Activated T-helper 9 cell treated with anti-CD3 and anti-CD28 coated beads, Interleukin-2, amount 50 U/mL, for 16 hours (primary cell): ENCODE results near the gene EPDR1.

ENCODE experiments used
- DNase-seq: peaks from one replicate; pipeline ENCODE4 v3.0.0-alpha.2; 2020; ENCODE audit warnings: low read depth

EPDR1 gene

DNA sequence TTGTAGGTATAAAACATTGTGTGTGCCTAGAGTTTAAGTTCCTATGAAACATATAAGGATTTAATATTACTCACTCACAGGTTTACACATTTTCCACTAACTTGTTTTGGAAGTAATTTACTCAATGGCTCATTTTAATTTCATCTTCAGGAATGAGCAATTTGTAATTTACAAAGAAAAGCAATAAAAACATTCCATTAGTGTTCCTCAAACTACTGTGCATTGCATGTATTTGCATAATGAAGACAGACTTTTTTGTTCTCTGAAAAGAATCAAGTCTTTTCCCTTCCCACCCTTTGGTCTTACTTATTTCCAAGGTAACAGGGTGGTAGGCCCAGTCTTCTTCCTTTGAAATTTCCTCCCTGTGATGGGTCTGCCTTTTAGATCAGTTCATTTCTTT is 61.2 kb downstream of the EPDR1 start:
- no peak for DNase-seq

DNA sequence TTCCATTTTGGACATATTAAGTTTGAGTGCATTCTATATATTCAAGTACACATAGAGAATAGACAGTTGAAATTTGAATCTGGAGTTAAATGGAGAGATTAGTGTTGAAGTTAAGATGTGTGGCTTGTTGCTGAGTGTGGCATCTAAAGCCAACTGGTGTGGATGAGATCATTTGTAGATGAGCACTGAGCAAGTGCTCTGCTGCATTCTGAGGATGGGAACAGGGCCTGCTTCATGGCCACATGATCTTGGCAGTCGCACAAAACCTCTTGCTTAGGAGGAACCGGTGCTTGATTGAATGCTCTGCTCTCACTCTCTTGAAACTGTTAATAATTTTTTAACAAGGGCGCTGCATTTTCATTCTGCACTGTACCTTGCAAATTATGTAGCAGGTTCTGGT is 62.0 kb downstream of the EPDR1 start:
- DNase-seq = no peak

DNA sequence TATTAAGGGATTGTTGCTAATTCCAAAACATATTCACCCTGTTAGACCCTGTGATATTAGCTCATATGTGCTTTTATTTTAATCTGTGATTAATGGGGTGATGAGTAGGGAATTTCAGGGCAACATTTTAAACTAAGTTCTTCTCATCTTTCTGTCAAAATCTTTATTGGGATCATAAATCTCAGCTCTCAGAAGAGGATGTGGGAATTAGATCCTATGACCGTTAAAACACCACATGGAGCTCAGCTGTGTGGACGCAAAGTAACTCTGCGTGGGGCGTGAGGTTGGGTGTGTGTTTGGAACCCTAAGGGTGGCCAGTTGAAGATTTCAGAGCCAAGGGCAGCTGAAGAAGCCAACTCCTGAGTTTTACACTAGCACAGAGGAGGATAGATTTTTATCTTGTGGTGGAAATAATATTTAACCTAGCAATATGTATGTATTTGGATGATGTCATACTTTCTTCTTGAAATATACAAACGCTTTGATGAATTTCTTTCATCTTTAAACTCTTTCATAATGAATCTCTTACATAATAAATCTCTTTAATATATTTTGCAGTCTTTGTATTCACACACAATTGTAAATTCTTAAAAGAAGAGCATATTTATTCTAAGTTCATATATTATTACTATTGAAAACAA is 64.4 kb downstream of the EPDR1 start:
- no peak for DNase-seq

DNA sequence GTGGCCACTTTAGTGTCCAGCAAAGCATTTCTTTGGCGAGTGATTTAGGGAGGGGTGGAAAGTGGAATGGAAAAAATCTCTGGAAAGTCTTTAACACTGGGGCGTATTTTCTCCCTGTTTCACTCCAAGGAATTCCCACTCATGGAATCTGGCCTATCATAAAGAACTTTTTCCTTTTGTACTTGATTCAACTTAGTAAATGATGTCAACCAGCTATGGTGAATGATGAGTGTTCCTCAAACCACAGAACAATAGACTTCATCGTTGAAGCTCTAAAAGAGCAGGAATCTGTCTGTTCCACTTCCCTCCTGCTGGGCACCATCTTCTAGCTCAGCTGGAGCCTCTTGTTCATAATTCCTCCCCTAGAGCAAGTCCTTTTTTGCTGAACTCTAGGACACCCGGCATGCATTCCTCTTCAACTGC is 66.5 kb downstream of the EPDR1 start:
- no peak for DNase-seq

DNA sequence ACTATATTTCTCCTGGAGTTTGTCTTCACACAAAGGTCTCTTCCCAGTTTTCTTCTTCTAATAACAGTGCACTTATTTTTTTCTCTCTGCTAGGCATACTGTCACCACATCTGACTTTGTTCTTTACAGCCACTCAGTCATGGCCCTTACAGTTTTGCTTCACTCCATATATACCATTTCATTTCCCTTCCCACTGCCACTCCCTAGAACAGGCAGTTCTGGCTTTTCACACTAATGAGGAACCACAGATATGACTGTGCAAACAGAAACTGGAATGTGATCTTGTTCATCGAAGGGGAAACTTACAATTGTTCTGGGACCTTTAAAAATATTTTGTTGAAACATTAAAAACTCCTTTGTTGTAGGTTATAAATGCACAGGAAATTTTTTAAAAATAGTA is 67.3 kb downstream of the EPDR1 start:
- DNase-seq = no peak

DNA sequence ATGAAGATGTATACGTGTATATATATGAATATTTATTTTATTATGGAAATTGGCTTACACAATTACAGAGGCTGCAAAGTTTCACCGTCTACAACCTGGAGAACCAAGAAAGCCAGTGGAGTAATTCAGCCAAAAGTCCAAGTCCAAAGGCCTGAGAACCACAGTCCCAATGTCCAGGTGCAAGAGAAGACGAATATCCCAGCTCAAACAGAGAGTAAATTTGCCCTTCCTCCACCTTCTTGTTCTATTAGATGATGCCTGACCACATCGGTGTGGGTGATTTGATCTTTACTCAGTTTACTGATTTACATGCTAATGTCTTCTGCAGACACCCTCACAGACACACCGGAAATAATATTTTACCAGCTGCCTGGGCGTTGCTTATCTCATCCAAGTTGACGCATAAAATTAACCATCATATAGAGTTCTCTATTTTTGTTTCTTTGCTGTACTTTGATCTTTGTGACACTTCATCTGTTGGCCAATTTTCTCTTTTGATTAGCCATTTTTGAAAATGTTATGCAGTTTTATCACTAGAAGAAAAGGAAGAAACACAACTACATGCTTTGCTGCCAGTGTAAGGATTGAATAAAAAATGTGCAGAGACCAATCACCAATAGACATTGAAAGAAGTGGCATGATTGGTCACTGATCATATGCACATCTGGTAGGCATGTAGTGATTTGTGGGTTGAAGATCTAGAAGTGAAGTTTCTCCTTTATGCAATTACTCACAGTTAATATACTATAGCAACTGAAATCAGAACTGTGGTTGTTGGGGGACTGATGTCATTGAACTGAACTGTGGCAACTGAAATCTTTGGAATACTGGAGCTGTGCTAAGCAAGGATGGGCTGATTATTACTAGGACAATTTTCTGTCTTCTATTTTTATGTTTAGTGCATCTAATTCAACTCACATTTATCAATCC is 68.5 kb downstream of the EPDR1 start:
- DNase-seq = no peak

DNA sequence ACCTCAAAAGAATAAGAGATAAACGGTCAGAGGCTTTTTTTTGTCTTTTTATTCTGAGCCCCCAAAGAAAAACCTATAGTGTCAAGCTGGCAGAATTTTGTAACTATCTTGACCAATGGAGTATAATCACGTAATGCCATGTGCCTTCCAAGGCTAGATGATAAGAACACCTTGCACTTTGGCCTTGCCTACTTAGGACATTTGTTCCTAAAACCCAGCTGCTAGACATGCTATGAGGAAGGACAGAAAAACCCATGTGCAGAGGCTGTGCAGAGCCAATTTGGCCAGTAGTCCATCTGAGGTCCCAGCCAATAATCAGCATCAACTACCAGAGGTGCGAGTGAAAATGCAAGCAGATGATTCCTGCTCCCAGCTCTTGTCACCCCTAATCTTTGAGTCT is 69.9 kb downstream of the EPDR1 start:
- no peak for DNase-seq

DNA sequence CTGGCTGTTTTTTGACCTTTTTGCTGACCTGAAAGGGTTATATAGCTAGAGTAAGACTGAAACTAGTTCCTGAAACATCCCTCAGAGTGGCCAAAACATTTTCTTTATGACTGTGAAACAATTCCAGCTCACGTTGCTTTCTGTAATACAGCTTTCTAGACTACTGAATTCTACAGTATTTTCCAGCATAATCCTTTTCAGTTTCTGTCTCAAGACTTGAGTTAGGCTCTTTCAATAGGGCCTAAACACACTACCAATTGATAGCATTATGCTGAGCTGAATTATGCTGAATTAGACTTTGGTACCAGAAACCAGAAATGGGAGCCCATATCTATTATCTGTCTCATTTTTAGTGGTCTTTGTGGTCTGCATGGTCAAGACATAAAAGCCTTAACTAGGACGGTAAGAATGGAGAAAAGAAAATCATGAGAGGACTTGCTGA is 72.6 kb downstream of the EPDR1 start:
- DNase-seq = no peak

DNA sequence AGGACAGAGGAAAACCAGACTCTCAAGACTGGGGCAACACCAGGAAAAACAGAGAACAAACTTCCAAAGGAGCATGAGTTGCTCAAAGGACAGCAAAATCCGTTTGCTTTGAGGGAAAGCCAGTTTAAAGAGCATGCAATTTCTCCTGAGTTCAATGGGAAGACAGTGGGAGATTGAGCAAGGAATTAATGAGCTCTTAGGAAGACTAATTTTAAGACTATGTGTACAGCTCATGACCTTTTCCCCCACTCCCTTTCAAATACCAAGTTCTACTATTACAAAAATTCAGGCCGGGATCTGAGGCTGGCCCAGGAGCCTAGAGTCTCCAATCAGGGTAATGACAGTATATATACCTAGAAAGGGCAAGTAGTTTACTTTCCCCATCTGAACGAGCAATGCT is 79.2 kb downstream of the EPDR1 start:
- no peak for DNase-seq

DNA sequence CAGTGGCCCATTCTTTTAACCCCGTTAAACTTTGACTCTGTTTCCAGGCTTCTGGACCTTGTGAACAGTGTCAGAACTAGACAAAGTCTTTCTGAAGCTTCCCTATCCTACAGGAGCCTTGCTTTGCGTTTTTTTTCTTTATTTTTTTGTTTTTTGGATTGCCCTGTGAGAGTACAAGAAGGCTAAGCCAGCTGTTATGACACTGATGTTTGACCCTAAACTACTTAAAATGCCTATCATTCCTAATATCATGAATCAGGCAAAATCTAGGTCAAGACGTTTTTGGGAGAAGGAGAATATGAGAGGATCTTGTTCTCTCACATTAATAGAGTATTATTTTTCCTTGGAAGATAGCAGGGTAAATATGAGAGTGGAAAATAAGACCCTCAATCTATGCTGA is 79.8 kb downstream of the EPDR1 start:
- DNase-seq = no peak
